GM18499 (cell line): ENCODE measurements around the gene RTN4R.

ENCODE experiments used
- ATAC-seq: cut with Tn5 transposase; IDR thresholded peaks from one replicate; pipeline ENCODE4 v1.9.1; 2021; ENCODE audit warnings: moderate number of reproducible peaks; ENCODE audit not compliant: insufficient read depth, unreplicated experiment

The RTN4R gene

GRCh38 chr22:20244250-20244648 is 23.9 kb downstream of the RTN4R start:
- no peak for ATAC-seq

- ATAC-seq: no peak
These were observed 24.4 kb downstream of the RTN4R start for GRCh38 chr22:20243537-20244249.

- no peak for ATAC-seq
These were observed 25.0 kb downstream of the RTN4R start for GRCh38 chr22:20243176-20243536.

- ATAC-seq: no peak
These were observed 25.5 kb downstream of the RTN4R start for GRCh38 chr22:20242393-20243175.

GRCh38 chr22:20241579-20242392 is 26.3 kb downstream of the RTN4R start:
- no peak for ATAC-seq

GRCh38 chr22:20240900-20241299 is 27.2 kb downstream of the RTN4R start:
- ATAC-seq: no peak

GRCh38 chr22:20240447-20240764 is 27.7 kb downstream of the RTN4R start:
- ATAC-seq: no peak

GRCh38 chr22:20239676-20240446 is 28.3 kb downstream of the RTN4R start:
- ATAC-seq: no peak

- ATAC-seq: no peak
These were observed 29.0 kb downstream of the RTN4R start for GRCh38 chr22:20238901-20239675.

GRCh38 chr22:20238536-20238900 is 29.6 kb downstream of the RTN4R start:
- ATAC-seq: no peak

GRCh38 chr22:20237480-20238440 is 30.4 kb downstream of the RTN4R start:
- ATAC-seq: no peak

- no peak for ATAC-seq
These were observed 31.9 kb downstream of the RTN4R start for GRCh38 chr22:20236052-20236717.

GRCh38 chr22:20235389-20235991 is 32.6 kb downstream of the RTN4R start:
- no peak for ATAC-seq

- ATAC-seq: no peak
These were observed 33.2 kb downstream of the RTN4R start for GRCh38 chr22:20234760-20235388.

GRCh38 chr22:20234314-20234682 is 33.8 kb downstream of the RTN4R start:
- no peak for ATAC-seq

- no peak for ATAC-seq
These were observed 34.5 kb downstream of the RTN4R start for GRCh38 chr22:20233351-20234313.
